ENCODE results near the gene GPR156. TPM values are rescaled to one million over a fixed set of nuclear protein-coding genes. Genes with fewer than 3 reads are reported as not detected.

The GPR156 gene
- total RNA-seq, 4 donors from 2014 or later: 0.20 to 0.72 (median 0.41) TPM

GRCh38 chr3:120202363-120202762 lies 82.7 kb downstream of the GPR156 start:
- TF ChIP-seq POLR2A (IDR thresholded peaks at IDR 0.05): no peak
- TF ChIP-seq CTCF (IDR thresholded peaks at IDR 0.05): no peak
- no peak overlapping the region for H3K4me3 ChIP-seq (ENCODE audit: low read depth, poor library complexity, severe bottlenecking)
- intact Hi-C loops (cut with DNase I; ENCODE audit: low total_unique reads): no loop called here
- DNase-seq (ENCODE audit: low spot score in 2 of 2): no peak
- 93 to 94% methylated on average over 2 of the region's 2 CpGs for WGBS, 2 donors

GRCh38 chr3:120200493-120201235 lies 84.4 kb downstream of the GPR156 start:
- intact Hi-C loops (cut with DNase I; ENCODE audit: low total_unique reads): no loop called here
- 93 to 95% methylated on average over 6 of the region's 6 CpGs for WGBS, 2 donors

DNA sequence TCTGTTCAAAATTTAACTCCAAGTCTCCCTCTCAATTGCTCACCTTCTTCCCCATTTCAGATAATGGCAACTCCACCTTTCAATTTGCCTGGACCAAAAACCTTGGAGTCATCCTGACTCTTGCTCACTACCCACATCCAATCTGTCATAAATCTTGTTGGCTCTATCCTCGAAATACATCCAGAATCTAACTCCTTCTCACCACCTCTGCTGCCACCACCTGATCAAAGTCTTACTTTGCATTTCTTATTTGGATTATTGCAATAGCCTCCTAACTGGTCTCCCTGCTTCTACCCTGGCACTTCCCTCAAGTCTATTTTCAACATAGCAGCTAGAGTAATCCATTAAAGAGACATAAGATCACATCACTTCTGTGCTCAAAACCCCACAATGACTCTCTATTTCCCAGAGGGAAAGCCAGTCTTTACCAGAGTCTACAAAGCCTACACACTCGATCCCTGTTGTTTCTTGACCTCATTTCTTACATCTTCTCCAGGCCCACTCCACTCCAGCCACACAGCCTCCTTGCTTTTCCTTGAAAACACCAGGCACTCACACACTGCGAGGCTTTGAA lies 86.6 kb downstream of the GPR156 start:
- no peak for TF ChIP-seq CTCF (IDR thresholded peaks at IDR 0.05)
- TF ChIP-seq POLR2A (IDR thresholded peaks at IDR 0.05): no peak
- WGBS, 2 donors: 67% methylated on average over 3 of the region's 3 CpGs
- DNase-seq (ENCODE audit: low spot score in 2 of 2): no peak
- intact Hi-C loops (cut with DNase I; ENCODE audit: low total_unique reads): no loop called here
- H3K4me3 ChIP-seq (ENCODE audit: low read depth, poor library complexity, severe bottlenecking): no peak overlapping the region

More at GRCh38 chr3:120200493-120201235, 84.4 kb downstream of the GPR156 start:
- TF ChIP-seq POLR2A (IDR thresholded peaks at IDR 0.05) (no peak), CTCF (IDR thresholded peaks at IDR 0.05) (no peak)
- DNase-seq (ENCODE audit: low spot score in 2 of 2): no peak
- H3K4me3 ChIP-seq (ENCODE audit: low read depth, poor library complexity, severe bottlenecking): no peak overlapping the region

GRCh38 chr3:120196812-120197211 lies 88.2 kb downstream of the GPR156 start:
- no peak for DNase-seq (ENCODE audit: low spot score in 2 of 2)
- H3K4me3 ChIP-seq (ENCODE audit: low read depth, poor library complexity, severe bottlenecking): no peak overlapping the region
- intact Hi-C loops (cut with DNase I; ENCODE audit: low total_unique reads): no loop called here
- WGBS, 2 donors: 39 to 55% methylated on average over 2 of the region's 2 CpGs
- TF ChIP-seq POLR2A (IDR thresholded peaks at IDR 0.05) (no peak), CTCF (IDR thresholded peaks at IDR 0.05) (no peak)

GRCh38 chr3:120196333-120196732 lies 88.7 kb downstream of the GPR156 start:
- intact Hi-C loops (cut with DNase I; ENCODE audit: low total_unique reads): no loop called here
- WGBS, 2 donors: 85% methylated on average over 4 of the region's 4 CpGs

More at GRCh38 chr3:120196333-120196732, 88.7 kb downstream of the GPR156 start:
- TF ChIP-seq POLR2A (IDR thresholded peaks at IDR 0.05): no peak
- TF ChIP-seq CTCF (IDR thresholded peaks at IDR 0.05): no peak
- no peak for DNase-seq (ENCODE audit: low spot score in 2 of 2)
- H3K4me3 ChIP-seq (ENCODE audit: low read depth, poor library complexity, severe bottlenecking): no peak overlapping the region

Data from lower leg skin (tissue), 4 donors.